NCI-H2227 (cell line): ENCODE measurements around the gene EPHB4.
"Not testable (repeated sequence)": the region's sequence is repeated elsewhere in the genome, so short reads cannot be mapped to it uniquely, and the experiment has no call there.

Experiments
- DNase-seq: peaks from one replicate; lab custom pipeline; 2025; ENCODE audit not compliant: unreplicated experiment; lab: John Stamatoyannopoulos, UW

Gene EPHB4

DNA sequence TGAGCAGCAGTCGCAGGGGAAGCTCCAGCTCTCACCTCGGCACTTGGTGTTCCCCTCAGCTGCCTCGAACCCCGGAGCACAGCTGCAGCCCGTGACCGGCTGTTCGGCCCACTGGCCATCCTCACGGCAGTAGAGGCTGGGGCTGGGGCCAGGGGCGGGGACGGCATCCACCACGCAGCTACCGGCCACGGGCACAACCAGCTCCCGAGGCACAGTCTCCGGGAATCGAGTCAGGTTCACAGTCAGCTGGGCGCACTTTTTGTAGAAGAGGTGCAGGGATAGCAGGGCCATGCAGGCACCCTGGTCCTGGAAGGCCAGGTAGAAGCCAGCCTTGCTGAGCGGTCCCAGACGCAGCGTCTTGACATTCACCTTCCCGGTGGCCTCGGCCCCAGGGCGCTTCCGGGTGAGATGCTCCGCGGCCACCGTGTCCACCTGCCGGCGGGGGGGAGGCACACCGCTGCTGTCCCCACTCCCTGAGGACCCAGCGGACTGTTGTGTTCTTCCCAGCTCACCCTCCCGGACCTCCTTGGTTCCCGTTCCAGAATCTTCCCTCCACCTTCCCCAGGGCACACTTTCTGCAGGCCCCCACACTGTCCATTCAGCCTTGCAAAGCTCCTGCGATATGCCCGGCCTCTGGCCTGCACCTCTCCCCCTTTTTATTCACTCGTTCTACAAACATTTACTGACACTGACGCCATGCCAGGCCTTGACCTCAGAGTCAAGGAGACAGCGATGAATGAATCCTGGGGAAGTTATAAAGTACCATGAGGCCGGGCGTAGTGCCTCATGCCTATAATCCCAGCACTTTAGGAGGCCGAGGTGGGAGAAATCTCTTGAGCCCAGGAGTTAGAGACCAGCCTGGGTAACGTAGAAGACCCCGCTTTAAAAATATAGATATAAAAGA is 4.8 kb downstream of the EPHB4 start:
- DNase-seq = no peak

DNA sequence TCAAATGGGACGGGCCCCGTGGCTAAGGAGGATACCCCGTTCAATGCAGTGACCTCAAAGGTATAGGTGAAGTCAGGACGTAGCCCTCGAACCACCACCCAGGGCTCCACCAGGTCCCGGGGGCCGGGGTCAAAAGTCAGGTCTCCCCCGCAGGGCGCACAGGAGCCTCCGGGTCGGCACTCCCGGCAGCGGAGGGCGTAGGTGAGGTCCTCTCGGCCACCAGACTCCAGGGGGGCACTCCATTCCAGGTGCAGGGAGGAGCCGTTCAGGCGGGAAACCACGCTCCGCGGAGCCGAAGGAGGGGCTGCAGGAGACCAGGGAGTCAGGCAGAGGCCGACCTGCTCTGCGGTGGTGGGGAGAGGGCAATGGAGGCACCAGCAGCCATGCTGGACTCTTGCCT is 7.7 kb downstream of the EPHB4 start:
- no peak for DNase-seq

GRCh38 chr7:100818825-100819224 is 8.5 kb downstream of the EPHB4 start:
- DNase-seq = no peak

DNA sequence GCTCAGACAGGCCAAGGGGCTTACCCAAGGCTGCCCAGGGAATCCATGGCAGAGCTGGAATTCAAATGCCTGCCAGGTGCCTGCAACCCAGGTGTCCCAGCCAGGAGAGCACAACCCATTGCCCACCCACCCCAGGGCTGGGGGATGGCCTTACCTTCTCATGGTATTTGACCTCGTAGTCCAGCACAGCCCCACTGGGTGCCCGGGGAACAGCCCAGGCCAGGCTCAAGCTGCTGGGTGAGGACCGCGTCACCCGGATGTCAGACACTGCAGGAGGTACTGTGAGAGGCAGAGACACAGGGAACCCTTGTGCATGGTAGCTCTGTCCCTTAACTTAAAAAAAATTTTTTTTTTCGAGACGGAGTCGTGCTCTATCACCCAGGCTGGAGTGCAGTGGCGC is 9.0 kb downstream of the EPHB4 start:
- DNase-seq = no peak

GRCh38 chr7:100817097-100817496 is 10.2 kb downstream of the EPHB4 start:
- no peak for DNase-seq

DNA sequence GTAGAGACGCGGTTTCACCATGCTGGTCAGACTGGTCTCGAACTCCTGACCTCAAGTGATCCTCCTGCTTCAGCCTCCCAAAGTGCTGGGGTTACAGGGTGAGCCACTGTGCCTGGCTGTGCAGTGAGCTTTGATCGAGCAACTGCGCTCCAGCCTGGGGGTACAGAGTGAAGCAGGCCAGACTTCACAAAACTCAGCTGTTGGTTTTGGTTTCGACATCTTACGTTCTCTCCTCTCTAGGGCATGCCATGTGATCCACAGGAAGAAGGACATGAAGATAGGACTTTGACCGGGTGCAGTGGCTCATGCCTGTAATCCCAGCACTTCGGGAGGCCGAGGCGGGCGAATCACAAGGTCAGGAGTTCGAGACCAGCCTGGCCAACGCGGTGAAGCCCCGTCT is 10.8 kb downstream of the EPHB4 start:
- not testable (repeated sequence) for DNase-seq

- DNase-seq = no peak
Measured at GRCh38 chr7:100812729-100813128, 14.6 kb downstream of the EPHB4 start.

DNA sequence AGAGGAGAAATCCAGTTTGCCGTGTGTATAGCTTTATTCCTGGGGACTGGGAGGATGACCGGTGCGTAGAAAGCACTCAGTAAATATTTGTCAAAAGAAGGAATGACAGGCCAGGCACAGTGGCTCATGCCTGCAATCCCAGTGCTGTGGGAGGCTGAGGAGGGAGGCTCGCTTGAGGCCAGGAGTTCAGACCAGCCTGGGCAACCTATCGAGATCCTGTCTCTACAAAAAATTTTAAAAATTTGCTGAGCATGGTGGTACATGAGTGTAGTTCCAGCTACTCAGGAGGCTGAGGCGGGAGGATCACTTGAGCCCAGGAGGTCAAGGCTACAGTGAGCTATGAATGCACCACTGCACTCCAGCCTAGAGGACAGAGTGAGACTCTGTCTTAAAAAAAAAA is 15.8 kb downstream of the EPHB4 start:
- no peak for DNase-seq

- no peak for DNase-seq
Measured at GRCh38 chr7:100808354-100808875, 18.9 kb downstream of the EPHB4 start.

DNA sequence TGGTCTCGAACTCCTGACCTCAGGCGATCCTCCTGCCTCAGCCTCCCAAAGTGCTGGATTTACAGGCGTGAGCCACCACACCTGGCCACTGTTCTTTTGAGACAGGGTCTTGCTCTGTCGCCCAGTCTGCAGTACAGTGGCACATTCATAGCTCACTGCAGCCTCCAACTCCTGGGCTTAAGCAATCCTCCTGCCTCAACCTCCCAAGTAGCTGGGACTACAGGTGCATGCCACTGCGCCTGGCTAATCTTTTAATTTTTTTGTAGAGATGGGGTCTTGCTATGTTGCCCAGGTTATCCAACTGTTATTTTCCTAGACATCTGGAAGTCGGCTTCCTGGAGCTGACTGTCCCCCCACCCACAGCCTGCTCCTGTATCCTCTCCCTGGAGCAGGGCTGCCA is 20.4 kb downstream of the EPHB4 start:
- DNase-seq = not testable (repeated sequence)

GRCh38 chr7:100806276-100806675 is 21.0 kb downstream of the EPHB4 start:
- no peak for DNase-seq

- no peak for DNase-seq
Measured at GRCh38 chr7:100804681-100805431, 22.5 kb downstream of the EPHB4 start.

DNA sequence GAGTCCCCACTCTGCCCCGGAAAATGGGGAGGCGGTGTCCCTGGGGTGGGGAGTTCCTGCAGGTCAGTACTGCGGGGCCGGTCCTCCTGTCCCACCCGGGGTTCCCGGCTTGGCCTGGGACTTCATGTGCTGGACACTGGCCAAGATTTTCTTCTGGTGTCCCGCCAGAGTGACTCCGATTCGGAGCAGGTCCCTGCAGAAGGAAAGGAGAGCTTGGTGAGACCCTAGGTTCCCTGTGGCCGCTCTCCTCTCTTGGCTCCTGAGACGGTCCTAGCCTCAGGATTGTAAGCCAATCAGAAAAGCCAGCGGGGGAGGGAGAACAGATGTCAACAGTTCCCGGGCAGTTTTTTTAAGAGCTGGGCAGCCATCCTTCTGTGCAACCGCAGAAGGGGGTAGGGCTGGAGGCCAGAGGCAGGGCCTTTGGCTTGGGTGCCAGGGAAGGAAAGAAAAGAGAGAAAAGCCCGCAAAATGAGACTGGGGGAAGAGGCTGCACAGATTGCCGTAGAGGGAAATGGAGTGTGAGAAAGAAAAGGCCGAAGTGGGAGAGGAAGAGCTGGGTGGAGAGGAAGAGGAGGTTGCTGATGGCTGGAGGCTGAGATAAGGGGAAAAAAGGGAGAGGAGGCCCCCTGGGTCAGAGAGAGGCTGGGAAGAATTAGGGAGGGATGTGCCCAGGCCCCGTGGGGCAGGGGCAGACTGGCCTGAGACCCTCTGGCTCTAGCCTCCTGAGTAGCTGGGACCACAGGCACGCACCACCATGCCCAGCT is 23.7 kb downstream of the EPHB4 start:
- DNase-seq = peak; percentile 93

- DNase-seq = no peak
Measured at GRCh38 chr7:100802951-100803350, 24.4 kb downstream of the EPHB4 start.

- DNase-seq = peak; percentile 47
Measured at GRCh38 chr7:100801833-100802568, 25.3 kb downstream of the EPHB4 start.

GRCh38 chr7:100799037-100799896 is 28.1 kb downstream of the EPHB4 start:
- peak; percentile 28 for DNase-seq

GRCh38 chr7:100794741-100795140 is 32.6 kb downstream of the EPHB4 start:
- no peak for DNase-seq

DNA sequence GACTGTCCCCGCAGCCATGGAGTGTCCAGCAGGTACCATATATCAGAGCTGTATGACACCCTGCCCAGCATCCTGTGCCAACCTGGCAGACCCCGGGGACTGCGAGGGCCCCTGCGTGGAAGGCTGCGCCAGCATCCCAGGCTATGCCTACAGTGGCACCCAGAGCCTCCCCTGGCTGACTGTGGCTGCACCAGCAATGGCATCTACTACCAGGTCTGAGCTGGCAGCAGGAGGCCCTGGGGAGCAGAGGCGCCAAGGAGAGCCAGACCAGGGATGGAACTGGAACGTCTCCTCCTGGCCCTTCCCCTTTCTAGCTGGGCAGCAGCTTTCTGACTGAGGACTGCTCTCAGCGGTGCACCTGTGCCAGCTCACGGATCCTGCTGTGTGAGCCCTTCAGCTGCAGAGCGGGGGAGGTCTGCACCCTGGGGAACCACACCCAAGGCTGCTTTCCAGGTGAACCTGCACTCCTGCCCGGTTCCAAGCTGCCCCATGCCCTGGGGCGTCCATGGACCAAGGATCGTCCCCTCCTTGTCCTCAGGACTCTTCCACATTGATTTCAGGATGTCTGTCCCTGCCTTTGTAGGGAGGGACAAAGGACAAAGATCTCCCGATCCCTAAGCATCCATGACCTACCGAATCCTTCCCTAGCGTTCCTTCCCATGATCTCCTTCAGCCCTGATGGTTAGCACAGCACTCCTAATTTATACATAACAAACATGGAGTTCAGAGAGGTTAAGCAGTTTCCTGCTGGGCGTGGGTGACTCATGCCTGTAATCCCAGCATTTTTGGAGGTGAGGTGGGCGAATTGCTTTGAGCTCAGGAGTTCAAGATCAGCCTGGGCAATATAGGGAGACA is 33.3 kb downstream of the EPHB4 start:
- no peak for DNase-seq
